ENCODE measurements around the gene WDR17.

DNA sequence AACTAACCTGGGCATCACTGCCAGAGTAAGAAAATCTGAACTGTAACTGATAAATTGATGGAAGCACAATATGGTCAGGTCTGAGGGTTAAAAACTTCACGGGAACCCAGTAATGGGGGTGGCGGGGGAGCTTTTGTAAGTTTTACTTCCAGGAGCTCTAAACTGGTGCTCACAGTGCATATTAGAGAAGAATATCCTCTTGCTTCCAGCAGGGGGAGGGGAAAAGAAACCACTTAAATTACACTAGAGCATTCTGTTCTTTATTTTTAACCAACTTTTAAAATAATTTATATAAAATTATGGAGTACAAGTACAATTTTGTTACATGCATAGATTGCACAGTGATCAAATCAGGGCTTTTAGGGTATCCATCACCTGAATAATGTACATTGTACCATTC is 33.7 kb downstream of the WDR17 start:
- TF ChIP-seq, protein P1, sequence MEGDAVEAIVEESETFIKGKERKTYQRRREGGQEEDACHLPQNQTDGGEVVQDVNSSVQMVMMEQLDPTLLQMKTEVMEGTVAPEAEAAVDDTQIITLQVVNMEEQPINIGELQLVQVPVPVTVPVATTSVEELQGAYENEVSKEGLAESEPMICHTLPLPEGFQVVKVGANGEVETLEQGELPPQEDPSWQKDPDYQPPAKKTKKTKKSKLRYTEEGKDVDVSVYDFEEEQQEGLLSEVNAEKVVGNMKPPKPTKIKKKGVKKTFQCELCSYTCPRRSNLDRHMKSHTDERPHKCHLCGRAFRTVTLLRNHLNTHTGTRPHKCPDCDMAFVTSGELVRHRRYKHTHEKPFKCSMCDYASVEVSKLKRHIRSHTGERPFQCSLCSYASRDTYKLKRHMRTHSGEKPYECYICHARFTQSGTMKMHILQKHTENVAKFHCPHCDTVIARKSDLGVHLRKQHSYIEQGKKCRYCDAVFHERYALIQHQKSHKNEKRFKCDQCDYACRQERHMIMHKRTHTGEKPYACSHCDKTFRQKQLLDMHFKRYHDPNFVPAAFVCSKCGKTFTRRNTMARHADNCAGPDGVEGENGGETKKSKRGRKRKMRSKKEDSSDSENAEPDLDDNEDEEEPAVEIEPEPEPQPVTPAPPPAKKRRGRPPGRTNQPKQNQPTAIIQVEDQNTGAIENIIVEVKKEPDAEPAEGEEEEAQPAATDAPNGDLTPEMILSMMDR (conservative IDR thresholded peaks at IDR 0.05 in 1 of 2, IDR thresholded peaks at IDR 0.05 in 1 of 2; ENCODE audit: extremely low read depth in 1 of 2, insufficient read depth in 1 of 2, low read depth in 1 of 2, low read length in 2 of 2): peak; percentile 7 to 21
- TF ChIP-seq EZH2 (IDR thresholded peaks at IDR 0.05; ENCODE audit: borderline replicate concordance, low read length): no peak

Measured in mammary epithelial cell (primary cell).